GM21423 (cell line): Measurements from ENCODE around the gene CCDC144A.
"Not testable (repeated sequence)": the region's sequence is repeated elsewhere in the genome, so short reads cannot be mapped to it uniquely, and the experiment has no call there.

Experiments
- ATAC-seq: cut with Tn5 transposase; IDR thresholded peaks from one replicate; pipeline ENCODE4 v1.9.1; 2021; ENCODE audit warnings: mild to moderate bottlenecking, moderate library complexity; ENCODE audit not compliant: unreplicated experiment

Gene CCDC144A, protein sequence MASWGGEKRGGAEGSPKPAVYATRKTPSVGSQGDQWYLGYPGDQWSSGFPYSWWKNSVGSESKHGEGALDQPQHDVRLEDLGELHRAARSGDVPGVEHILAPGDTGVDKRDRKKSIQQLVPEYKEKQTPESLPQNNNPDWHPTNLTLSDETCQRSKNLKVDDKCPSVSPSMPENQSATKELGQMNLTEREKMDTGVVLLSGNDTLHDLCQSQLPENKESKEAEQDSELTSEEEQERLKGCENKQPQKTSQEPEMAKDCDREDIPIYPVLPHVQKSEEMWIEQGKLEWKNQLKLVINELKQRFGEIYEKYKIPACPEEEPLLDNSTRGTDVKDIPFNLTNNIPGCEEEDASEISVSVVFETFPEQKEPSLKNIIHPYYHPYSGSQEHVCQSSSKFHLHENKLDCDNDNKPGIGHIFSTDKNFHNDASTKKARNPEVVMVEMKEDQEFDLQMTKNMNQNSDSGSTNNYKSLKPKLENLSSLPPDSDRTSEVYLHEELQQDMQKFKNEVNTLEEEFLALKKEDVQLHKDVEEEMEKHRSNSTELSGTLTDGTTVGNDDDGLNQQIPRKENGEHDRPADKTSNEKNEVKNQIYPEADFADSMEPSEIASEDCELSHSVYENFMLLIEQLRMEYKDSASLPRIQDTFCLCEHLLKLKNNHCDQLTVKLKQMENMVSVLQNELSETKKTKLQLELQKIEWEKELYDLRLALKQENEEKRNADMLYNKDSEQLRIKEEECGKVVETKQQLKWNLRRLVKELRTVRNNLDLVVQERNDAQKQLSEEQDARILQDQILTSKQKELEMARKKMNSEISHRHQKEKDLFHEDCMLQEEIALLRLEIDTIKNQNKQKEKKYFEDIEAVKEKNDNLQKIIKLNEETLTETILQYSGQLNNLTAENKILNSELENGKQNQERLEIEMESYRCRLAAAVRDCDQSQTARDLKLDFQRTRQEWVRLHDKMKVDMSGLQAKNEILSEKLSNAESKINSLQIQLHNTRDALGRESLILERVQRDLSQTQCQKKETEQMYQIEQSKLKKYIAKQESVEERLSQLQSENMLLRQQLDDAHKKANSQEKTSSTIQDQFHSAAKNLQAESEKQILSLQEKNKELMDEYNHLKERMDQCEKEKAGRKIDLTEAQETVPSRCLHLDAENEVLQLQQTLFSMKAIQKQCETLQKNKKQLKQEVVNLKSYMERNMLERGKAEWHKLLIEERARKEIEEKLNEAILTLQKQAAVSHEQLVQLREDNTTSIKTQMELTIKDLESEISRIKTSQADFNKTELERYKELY (N-terminal part only)

DNA sequence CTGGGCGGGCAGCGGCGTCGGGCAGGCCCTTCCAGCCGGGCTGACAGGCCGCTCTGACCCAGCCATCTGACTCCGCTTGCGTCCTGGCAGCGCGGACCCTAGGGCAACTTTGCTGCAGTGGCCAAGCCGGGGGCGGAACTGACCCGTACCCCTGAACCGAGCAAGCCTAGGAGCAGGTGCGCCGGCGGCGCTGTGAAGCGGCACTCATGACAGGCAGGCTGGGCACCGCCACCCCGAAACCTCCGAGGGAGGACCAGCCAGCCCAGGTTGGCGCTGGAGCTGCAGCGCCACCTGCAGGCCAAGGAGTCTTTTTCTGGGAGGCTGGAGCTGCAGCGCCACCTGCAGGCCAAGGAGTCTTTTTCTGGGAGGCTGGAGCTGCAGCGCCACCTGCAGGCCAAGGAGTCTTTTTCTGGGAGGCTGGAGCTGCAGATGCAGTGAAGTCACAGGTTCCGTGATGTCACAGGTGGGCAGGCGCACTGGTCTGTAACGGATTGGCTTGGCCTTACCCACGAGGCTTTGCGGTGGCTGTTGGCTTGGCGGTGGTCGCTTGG is at the start of gene CCDC144A:
Gene CCDC144A (plus strand): TSS at position 511 of the 551 bp plus-strand sequence. CDS start 160 bp downstream, outside the sequence.
- not testable (repeated sequence) for ATAC-seq

DNA sequence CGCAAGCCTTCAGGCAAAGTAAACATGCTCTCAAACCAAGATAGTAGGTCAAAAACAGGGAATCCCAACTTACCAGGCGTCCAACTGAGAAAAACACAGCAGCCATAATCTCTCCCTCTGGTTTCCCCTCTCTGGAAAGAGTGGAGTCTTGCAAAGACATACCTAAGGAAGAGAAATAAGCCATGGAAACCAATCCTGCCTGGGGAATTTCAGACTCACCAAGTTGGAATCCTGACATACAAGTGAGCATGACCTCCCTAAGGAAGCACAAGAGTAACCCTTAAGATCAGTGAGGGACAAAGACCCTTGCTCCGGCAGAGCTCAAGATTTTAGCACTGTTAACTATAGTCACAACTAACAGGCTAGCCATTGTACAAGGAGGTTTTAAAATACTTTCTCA is 40.5 kb upstream of the CCDC144A start:
- no peak for ATAC-seq

DNA sequence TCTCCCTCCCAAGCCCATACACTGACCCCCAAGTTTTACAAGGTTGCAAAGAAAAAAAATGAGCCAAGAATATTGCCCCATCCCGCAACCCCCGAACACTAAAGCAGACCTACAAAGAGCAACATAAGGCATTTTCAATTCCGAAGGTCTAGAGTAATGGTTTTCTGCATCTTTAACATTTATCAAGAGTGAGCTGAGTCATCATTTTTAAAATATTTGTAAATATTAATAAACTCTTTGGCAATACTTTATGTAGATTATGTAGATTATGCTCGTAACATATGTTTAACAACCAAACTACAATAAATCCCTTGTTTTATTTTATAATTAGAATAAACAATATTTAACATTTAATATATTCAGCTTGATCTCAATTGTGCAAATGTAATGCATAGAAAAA is 37.8 kb upstream of the CCDC144A start:
- no peak for ATAC-seq

DNA sequence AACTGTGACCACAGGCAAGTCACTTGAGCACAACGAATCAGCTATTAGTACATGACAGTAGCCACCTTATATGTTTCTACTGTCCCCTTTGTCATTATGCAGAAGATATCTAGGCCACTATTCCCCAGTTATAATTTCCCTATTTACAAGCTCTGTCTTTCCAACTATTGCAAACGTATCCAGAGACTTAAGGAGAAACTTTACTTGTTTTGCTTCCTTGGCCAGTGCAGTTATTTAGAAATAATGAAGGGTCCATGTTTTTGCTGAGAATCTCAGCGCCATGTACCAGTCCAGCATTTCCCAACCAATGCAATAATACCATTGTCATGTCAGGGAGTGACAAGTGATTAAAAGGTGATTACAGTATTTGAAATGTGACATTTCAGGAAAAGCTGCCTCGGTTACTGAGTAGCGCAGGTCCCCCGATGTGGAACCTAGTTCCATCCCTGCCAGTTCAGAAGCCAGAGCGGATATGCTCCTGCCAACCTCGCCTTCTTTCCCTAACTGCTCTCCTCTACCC is 37.1 kb upstream of the CCDC144A start:
- ATAC-seq, result peak; percentile 33

DNA sequence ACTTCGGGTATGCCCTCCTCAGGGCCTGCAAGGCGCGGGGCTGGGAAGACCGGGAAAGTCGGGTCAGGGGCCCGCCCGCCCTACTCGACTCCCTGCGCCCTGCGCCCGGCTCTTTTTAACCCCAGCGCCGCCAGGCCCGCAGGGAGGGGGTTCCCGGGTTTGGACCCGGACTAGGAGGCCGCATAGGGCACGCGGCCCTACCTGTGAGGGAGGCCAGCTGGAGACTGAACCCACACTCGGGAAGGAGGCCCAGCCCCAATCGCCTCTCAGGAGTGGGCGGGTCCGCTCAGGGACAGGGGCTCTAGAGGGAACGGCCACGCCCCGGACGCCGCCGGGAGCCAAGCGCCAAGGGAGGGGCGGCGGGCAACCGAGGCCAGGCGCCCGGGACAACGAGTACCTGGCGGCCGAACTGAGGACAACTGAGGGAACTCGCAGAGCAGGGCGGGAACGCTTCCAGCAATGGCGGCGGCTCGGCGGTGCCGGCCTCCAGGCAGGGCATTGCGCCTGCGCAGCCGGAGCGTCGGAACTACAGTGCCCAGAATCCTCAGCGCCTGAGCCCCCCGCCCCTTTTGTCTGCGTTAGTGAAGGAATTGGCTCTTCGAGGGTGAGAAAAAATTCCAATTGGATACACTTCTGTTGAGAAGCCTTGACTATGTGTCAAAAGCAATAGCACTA is 36.5 kb upstream of the CCDC144A start, which contains the start of gene ZNF624:
Gene ZNF624 (minus strand): TSS at position 484 of the 675 bp plus-strand sequence.
- peak; percentile 90 for ATAC-seq

DNA sequence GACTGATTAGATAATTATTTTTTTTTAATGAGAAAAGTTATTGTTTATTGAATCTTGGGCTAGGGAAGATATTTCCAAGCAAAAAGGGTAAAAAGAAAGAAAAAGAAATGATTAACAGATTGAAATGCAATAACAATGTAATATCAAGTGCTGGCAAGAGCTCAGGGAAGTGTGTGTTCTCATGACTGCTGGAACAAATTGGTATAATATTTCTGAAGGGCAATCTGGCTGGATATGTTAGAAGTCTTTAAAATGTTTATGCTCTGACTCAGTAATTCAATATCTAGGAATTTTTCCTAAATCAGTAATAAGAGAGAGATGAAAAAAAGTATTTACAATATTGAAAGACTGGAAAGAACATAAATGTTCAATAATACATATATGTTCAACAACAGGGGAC is 28.8 kb upstream of the CCDC144A start:
- no peak for ATAC-seq

DNA sequence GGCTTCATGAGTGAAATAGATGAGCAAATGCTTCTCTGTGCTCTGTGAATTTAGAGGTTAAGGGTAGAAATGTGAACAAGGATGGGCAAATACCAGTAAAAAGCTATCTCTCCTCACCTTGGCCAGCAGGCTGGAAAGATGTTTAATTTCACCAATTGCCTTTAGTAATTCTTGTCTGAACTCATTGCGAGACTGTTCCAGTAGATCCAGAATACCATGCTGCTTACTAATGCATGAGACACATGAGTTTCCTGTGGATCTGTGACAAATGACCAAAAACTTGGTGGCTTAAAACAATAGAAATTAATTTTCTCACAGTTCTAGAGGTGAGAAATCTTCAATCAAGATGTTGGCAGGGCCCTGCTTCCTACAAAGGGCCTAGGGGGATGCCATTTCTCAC is 27.1 kb upstream of the CCDC144A start:
- no peak for ATAC-seq

DNA sequence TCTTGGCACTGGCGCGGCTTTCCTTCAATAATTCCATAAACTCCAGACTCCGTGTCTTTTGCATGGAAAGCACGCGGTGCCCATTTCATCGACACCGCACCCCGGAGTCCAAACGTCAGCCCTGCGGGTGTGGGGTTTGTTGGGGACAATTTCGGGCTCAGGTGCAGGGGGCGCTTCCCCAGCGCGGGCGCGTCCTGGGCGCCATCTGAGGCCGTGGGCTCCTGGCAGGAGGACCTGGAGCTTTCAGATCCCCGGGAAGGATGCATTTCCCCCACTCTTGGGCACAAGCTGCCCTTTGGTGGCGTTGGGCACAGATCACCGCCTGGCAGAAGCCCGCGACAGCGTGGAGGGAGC is 23.5 kb upstream of the CCDC144A start:
- not testable (repeated sequence) for ATAC-seq

DNA sequence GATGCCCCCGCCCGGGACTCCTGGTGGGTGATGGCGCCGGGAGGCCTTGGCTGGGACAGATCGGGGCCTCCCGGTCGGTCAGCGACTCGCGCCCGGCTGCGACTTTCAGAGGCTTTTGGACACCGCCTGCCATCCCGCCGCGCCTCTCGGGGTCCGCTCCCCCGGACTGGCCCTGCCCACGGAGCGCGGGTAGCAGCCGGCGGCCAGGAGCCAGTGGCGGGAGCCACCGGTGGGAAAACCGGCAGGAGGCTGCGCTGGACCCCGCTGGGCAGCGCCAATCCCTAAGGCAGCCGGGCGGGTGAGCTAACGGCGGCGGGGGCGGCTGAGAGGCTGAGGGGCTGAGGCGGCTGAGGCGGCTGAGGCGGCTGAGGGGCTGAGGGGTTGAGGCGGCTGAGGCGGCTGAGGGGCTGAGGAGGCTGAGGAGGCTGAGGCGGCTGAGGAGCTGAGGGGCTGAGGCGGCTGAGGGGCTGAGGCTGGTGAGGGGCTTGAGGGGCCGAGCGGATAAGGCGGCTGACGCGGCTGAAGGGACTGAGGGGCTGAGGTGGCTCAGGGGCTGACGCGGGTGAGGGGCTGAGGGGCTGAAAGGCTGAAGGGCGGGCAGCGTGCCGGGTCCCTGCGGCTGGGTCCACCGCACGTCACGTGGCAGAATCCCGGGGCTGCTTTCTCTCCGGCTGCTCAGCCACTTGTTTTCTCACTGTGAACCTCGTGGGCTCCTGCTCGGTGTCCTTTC is 23.0 kb upstream of the CCDC144A start:
- not testable (repeated sequence) for ATAC-seq

DNA sequence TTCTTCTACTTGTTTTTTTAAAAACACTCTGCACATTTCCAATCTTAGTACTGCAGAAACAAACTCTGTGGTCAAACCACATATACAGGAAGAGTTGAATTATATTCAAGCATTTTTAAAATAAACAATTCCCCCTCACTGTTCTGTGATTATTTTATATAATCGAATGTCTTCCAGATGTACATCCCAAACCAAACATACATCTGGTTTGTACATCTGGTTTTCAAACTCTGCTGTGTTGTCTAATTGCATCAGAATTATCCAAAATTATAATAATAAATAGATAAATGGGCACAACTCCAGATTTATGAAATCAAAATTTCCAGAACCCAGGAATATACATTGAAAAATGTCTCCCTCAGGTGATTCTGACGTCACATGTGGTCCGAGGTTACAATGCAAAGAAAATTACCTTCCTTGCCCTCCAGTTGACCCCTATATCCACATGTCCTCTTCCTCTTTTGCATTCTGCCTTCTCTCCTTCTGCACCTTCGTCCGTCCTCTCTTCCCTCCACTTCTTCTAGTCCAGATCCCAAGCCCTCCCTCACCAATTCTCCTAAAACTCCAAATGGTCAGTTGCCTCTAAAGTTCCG is 13.3 kb upstream of the CCDC144A start:
- no peak for ATAC-seq

DNA sequence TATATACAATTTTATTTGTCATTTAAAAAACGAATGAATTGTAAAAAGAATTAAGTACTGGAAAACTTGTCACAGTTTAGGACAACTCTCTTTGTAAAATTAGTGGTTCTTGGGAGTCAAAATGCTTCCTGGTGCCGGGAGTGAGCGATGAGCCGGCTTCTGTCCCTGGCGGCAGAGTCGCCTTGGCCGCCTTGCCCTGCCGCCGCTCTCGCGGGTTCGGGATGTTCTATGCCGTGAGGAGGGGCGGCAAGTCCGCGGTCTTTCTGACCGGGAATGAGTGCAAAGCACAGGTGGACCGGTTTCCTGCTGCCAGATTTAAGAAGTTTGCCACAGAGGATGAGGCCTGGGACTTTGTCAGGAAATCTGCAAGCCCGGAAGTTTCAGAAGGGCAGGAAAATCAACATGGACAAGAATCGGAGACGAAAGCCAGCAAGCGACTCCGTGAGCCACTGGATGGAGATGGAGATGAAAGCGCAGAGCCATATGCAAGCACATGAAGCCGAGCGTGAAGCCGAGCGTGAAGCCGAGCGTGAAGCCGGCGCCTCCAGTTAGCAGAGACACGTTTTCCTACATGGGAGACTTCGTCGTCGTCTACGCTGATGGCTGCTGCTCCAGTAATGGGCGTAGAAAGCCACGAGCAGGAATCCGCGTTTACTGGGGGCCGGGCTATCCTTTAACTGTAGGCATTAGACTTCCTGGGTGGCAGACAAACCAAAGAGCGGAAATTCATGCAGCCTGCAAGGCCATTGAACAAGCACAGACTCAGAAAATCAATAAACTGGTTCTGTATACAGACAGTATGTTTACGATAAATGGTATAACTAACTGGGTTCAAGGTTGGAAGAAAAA is 6.5 kb upstream of the CCDC144A start:
- ATAC-seq, result not testable (repeated sequence)

DNA sequence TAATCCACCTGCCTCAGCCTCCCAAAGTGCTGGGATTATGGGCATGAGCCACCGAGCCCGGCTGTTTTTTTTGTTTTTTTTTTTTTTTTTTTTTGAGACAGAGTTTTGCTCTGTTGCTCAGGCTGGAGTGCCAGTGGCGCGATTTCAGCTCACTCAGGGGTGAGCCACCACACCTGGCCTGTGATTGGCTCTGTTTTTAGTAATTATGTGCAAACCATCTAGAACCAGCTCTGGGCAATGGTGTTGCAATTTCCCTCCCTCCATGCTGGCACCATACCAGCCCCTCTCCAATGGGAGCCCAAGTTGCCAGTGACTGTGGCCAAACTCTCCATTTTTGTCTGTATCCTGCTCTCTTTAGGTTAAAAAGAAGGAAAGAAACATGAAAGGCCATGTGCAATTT is 4.0 kb upstream of the CCDC144A start:
- ATAC-seq, result not testable (repeated sequence)

DNA sequence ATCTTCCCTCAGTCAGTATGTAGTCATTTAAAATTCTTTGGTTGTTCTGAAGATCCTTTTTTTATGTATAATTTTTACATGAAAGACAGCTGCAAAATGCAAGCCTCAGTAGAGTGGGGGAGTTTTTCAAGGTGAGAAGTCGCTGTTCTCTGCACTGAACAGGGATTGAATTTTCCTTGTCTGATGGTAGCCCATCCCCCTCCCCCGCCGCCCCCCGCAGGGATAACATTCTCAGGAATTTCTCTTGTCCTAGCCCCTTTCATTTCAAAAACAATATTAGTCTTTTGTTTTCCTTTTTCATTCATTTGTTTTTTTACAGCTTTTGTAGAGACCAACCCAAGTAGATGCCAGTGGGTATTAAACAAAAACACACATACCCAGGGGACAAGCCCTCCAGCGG is 2.9 kb upstream of the CCDC144A start:
- ATAC-seq, result not testable (repeated sequence)

DNA sequence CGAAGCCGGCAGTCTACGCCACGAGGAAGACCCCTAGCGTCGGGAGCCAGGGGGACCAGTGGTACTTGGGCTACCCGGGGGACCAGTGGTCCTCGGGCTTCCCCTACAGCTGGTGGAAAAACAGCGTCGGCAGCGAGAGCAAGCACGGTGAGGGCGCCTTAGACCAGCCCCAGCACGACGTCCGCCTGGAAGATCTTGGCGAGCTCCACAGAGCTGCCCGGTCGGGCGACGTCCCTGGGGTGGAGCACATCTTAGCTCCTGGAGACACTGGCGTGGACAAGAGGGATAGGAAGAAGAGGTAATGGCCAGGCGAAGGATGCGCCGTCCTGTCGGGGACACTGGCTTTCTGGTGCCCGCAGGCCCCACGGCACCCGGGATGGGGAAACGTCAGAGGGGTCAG is 406 bp downstream of the CCDC144A start:
- ATAC-seq, result not testable (repeated sequence)

DNA sequence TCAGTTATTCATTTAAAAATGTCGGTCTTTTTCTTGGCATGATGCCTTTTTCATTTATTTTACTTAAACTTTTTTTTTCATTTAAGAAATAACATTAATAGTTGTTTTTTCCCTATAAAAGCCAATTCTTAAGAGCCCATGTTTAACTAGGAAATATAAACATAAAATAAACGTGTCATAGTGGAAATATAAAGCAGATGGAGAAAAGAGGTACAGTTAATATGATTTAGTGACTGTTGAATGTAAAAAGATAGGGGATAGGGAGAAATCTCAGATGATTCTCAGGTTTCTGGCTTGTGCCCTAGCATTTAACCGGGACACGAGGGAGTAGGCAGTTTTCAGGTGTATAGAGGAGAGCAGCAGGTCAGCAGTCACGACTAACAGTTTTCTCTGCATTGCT is 7.6 kb downstream of the CCDC144A start:
- not testable (repeated sequence) for ATAC-seq

DNA sequence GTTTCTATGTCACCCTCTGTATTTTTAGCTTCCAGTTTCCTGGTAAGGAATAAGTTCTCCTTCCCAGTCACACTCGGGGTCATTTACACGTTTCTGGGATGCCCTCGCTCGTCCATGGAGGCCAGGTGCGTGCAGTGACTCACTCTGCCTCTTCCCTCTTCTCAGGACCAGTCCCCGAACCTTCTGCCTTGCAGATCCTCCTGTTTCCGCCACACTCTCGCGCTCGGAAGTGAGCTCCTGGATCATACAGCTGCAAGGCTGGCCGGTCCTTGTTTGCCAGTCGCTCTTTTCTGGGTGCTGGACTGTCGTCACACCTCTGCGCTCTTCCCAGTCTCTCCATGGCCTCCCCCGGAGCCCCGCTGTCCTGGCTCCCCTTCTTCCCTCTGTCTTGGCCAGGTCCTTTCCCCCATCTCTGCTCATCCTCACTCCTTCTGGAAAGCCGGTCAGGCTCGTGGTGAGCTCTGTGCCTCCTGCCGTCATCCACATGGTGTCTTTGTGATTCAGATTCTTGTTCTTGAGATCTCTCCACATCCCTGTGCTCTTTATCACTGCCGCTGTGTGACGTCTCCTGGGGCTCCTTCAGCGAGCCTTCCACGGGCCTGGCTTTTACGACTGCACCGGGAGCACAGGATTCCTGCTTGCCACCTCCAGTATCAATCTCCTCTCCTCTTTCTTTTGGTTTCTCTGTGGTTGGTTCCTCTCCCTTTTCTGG is 55.6 kb downstream of the CCDC144A start:
- ATAC-seq, result not testable (repeated sequence)

DNA sequence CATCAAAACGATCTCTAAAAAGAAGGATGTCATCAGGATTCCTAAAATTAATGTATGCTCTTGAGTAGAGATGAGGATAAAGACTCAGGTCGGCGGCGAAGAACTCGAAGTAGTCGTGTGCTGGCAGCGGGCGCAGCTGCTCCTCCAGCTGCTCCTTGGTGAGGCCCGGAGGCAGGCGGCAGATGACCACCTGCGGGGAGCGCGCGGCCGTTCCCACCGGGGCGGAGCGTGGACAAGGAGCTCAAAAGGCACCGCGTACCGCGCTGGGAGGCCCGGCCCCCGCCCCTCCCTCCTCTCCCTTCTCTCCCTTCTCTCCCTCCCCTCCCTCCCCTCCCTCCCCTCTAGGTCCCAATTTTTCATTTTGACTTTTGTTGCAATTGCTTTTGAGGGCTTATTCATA is 56.5 kb downstream of the CCDC144A start:
- not testable (repeated sequence) for ATAC-seq
